Activated CD8-positive, alpha-beta memory T cell treated with anti-CD3 and anti-CD28 coated beads, Interleukin-2, amount 10 ng/mL, durations not matched to agents 7 days and 5 days (primary cell): ENCODE measurements around the gene TTPAL. TPM values are rescaled to one million over a fixed set of nuclear protein-coding genes. Genes with fewer than 3 reads are reported as not detected.
A peak's percentile ranks its signal among the peaks of the same experiment; 100 is the strongest.
"Not testable (repeated sequence)": the region's sequence is repeated elsewhere in the genome, so short reads cannot be mapped to it uniquely, and the experiment has no call there.

Experiments
- ATAC-seq: fragments of 150-1000 bp; cut with Tn5 transposase; one replicate; pipeline ENCODE4 v1.10.0; 2021; ENCODE audit warnings: moderate library complexity
- CTCF ChIA-PET: fragments of 350-600 bp; sonication (Branson Sonifier 250); formaldehyde crosslinking; loops from one replicate; lab custom pipeline; 2021; ENCODE audit warnings: antibody characterized with exemption; lab: Charles Lee
- DNase-seq: peaks from one replicate; pipeline ENCODE4 v3.0.0-alpha.2; 2020
- H3K27ac Mint-ChIP-seq: one replicate; pipeline ENCODE4 v1.8.0; 2021; ENCODE audit warnings: mild to moderate bottlenecking, mixed read lengths
- H3K27me3 Mint-ChIP-seq: one replicate; pipeline ENCODE4 v1.8.0; 2021; ENCODE audit warnings: mixed read lengths
- H3K36me3 Mint-ChIP-seq: one replicate; pipeline ENCODE4 v1.8.0; 2021; ENCODE audit warnings: mild to moderate bottlenecking, mixed read lengths
- H3K4me1 Mint-ChIP-seq: one replicate; pipeline ENCODE4 v1.8.0; 2021; ENCODE audit warnings: mixed read lengths
- H3K4me3 Mint-ChIP-seq: one replicate; pipeline ENCODE4 v1.8.0; 2021; ENCODE audit warnings: mild to moderate bottlenecking, moderate library complexity, mixed read lengths
- H3K9me3 Mint-ChIP-seq: one replicate; pipeline ENCODE4 v1.8.0; 2022; ENCODE audit warnings: low read depth, mixed read lengths
- total RNA-seq, 2 experiments: library from RNA; stranded (reverse); gene quantifications; one replicate each; pipeline ENCODE4 v1.2.3, GENCODE V29; 2021

The TTPAL gene
- total RNA-seq, 2 experiments from 2014 or later: 16.5 to 23.9 TPM

DNA sequence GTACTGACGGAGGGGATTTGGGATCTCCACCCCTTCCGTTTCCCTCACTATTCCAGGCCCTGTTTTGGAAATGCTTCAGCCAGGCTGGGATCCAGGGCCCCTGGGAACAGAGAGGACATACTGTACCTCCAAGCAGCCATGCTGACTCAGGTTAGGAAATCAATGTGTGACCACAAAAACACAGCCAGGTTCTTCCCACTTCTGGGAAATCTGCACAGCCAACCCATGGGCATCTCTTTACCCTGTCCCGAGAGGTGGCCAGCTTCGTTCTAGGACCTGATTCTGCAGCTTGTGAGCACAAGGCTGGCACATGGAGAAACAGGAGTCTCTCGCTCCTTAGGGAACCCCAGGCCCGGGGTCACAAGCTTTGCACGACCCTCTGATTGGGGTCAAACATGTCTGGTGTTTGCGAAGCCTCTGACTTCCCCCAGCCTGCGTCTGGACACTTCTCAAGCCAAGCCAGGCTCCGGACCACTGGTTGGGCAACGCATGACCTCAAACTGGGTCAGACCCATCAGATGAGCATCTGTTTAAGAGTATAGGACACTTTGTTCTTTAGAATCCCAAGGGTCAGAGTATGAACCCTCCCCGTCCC lies 8.3 kb upstream of the TTPAL start:
- no peaks in the 10 kb centered on the region for H3K4me1 Mint-ChIP-seq
- ATAC-seq (no peak), DNase-seq (no peak)
- H3K27ac Mint-ChIP-seq: no peak overlapping the region
- peaks cover 2% of the 10 kb centered on the region for H3K27me3 Mint-ChIP-seq
- no peaks in the 10 kb centered on the region for H3K9me3 Mint-ChIP-seq
- H3K36me3 Mint-ChIP-seq: no peaks in the 10 kb centered on the region
- CTCF ChIA-PET: no interaction called here
- no peak overlapping the region for H3K4me3 Mint-ChIP-seq

DNA sequence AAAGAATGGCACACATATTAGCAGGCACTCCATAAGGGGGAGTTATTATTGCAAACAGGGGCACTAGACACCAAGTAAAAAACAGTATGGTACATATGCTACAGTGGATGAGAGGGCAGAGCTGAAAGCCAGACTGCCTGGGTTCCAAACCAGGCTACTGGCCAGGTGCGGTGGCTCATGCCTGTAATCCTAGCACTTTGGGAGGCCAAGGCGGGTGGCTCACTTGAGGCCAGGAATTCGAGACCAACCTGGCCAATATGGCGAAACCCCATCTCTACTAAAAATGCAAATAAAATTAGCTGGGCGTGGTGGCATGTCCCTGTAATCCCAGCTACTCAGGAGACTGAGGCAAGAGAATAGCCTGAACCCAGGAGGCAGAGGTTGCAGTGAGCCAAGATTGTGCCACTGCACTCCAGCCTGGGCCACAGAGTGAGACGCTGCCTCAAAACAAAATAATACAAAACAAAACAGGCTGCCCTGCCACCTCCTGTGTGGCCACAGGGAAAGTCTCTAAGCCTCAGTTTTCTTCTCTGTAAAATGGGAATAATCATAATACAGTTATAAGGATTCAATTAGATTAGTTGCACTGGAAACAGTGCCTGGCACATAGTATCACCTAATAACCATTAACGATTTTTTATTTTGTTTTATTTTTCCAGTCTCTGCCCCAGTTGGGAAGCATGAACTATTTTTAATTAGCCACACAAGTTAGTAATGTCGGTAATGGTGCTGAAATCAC lies 7.5 kb upstream of the TTPAL start:
- CTCF ChIA-PET: interaction anchor here (1.3 kb wide), 1 partner anchor 251 kb away, joined by 3 read pairs; no protein-coding TSS in a partner anchor

DNA sequence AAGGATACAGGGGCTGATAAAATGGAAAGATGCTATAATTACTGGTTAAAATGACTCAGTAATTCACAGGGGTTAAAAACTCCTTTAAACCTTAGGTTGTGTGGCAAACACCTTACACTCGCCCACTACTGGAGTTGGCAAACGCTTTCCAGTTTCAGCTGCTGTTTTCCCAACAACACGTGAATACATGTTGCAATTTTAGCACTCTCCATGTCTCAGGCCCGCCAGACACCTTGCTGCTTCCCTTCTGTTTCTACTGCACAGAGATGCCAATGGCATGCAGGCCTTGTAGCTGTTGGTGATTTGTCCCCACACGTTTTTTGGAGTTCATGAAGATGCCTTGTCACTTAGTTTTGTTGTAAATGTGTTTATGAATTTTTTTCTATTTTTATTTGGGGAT lies 5.3 kb upstream of the TTPAL start:
- Mint-ChIP-seq H3K36me3 (no peaks in the 10 kb centered on the region), H3K4me1 (peaks cover 7% of the 10 kb centered on the region), H3K4me3 (no peak overlapping the region), H3K9me3 (no peaks in the 10 kb centered on the region), H3K27ac (no peak overlapping the region), H3K27me3 (no peaks in the 10 kb centered on the region)
- DNase-seq (no peak), ATAC-seq (no peak)
- CTCF ChIA-PET: interaction anchor here (1.1 kb wide), 1 partner anchor 139 kb away, joined by 3 read pairs; no protein-coding TSS in a partner anchor

More for the DNA sequence above, 7.5 kb upstream of the TTPAL start:
- Mint-ChIP-seq H3K4me1 (no peaks in the 10 kb centered on the region), H3K4me3 (no peak overlapping the region), H3K27me3 (no peaks in the 10 kb centered on the region), H3K36me3 (no peaks in the 10 kb centered on the region), H3K9me3 (no peaks in the 10 kb centered on the region), H3K27ac (no peak overlapping the region)
- ATAC-seq: no peak
- no peak for DNase-seq

DNA sequence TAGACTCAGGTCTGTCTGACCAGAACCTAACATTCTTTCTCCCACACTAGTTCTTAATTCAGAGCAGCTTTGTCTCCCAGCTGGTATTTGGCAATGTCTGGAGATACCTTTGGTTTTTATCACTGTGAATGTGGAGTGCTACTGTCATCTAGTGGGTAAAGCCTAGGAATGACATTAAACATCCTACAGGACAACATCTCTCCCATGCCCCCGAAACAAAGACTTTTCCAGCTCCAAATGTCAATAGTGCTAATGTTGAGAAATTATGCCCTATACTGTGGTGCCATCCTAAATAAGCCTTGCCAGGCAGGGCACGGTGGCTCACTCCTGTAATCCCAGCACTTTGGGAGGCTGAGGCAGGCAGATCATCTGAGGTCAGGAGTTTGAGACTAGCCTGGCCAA lies 4.2 kb upstream of the TTPAL start:
- Mint-ChIP-seq H3K36me3 (no peaks in the 10 kb centered on the region), H3K4me3 (no peak overlapping the region), H3K27ac (no peak overlapping the region), H3K27me3 (no peaks in the 10 kb centered on the region), H3K9me3 (no peaks in the 10 kb centered on the region), H3K4me1 (peaks cover 11% of the 10 kb centered on the region)
- ATAC-seq: no peak
- DNase-seq: no peak
- CTCF ChIA-PET: no interaction called here

DNA sequence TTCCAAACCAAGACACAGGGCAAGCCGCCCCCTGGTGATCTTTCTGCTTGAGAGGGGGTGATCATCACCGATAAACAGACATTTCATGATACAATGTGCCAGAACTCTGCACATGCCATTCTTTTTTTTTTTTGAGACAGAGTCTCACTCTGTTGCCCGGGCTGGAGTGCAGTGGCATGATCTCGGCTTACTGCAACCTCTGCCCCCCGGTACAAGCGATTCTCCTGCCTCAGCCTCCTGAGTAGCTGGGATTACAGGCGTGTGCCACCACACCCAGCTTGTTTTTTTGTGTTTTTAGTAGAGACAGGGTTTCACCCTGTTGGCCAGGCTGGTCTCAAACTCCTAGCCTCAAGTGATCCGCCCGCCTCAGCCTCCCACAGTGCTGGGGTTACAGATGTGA lies 3.4 kb upstream of the TTPAL start:
- CTCF ChIA-PET, H3K27ac Mint-ChIP-seq, H3K9me3 Mint-ChIP-seq, DNase-seq, ATAC-seq, H3K27me3 Mint-ChIP-seq, H3K36me3 Mint-ChIP-seq, H3K4me3 Mint-ChIP-seq: not testable (repeated sequence)
- peaks cover 19% of the 10 kb centered on the region for H3K4me1 Mint-ChIP-seq

DNA sequence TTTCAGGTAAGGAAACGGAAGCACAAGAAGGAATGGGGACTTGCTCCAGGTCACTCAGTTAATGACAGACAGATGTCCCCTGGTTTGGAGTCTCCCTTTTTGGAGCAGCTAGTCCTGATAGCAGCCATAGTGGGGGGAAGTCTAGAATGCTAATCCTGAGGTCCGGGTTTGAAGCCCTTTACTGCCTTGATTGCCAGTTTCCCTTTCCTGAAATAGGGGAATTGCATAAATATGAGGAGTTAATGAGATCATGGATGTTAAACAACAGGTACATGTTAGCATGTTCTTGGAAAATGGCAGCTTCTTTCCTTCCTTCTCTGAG lies 341 bp upstream of the TTPAL start:
- H3K27me3 Mint-ChIP-seq: no peaks in the 10 kb centered on the region
- H3K9me3 Mint-ChIP-seq: no peaks in the 10 kb centered on the region
- peak overlapping the region; percentile 99 for H3K27ac Mint-ChIP-seq
- peaks cover 20% of the 10 kb centered on the region for H3K4me1 Mint-ChIP-seq
- no peak for DNase-seq
- CTCF ChIA-PET: interaction anchor here (0.6 to 1.7 kb wide), 10 partner anchors 58 to 260 kb away, joined by 3 to 8 read pairs (median 3); partner anchors contain the start of gene FITM2
- H3K4me3 Mint-ChIP-seq: peak overlapping the region; percentile 96
- ATAC-seq: no peak
- H3K36me3 Mint-ChIP-seq: no peaks in the 10 kb centered on the region

DNA sequence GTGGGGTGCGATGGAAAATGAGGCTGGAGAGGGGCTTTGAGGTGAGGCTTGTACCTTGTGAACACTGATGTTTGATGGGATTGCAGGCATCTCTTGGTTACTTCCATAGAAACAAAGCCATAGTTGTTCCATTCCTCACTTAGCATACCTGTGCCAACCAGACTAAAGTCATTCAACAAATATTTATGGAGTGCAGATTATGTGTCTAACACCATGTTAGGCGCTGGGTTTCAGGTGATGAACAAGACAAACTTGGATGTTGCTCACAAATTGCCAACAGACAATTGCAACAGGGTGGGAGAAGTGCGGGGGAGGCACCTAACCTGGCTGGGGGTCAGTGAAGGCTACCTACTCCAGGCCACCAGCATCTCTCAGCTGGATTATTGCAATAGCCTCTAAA lies 1.5 kb downstream of the TTPAL start:
- peak overlapping the region; percentile 5 for H3K27ac Mint-ChIP-seq
- no peaks in the 10 kb centered on the region for H3K27me3 Mint-ChIP-seq
- DNase-seq (no peak), ATAC-seq (no peak)
- peaks cover 20% of the 10 kb centered on the region for H3K4me1 Mint-ChIP-seq
- H3K9me3 Mint-ChIP-seq: no peaks in the 10 kb centered on the region
- peaks cover 7% of the 10 kb centered on the region for H3K36me3 Mint-ChIP-seq
- CTCF ChIA-PET: interaction anchor here (1.2 kb wide), 1 partner anchor 133 kb away, joined by 3 read pairs; no protein-coding TSS in a partner anchor
- peak overlapping the region; percentile 96 for H3K4me3 Mint-ChIP-seq

DNA sequence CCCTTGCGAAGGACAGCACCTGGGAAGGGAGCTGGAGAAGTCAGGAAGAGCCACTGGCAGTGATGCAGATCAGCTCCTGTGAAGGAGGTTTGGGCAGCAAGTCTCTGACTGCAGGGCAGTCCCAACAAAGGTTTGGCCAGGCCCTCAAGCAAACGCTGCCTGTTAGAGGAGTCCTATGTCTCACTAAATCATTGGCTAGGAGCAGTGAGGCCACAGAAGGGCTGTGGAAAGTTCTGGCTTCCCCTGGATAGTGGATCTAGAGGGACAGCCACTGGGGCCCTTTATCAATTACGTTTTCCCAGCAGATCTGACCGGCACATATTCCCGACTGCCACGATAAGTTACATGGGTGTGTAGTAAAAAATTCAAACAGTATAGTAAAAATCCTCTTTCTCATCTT lies 2.5 kb downstream of the TTPAL start:
- no peaks in the 10 kb centered on the region for H3K27me3 Mint-ChIP-seq
- DNase-seq: no peak
- H3K27ac Mint-ChIP-seq: peak overlapping the region; percentile 44
- peaks cover 10% of the 10 kb centered on the region for H3K36me3 Mint-ChIP-seq
- no peak for ATAC-seq
- CTCF ChIA-PET: interaction anchor here (1.2 kb wide), 1 partner anchor 132 kb away, joined by 3 read pairs; no protein-coding TSS in a partner anchor
- no peaks in the 10 kb centered on the region for H3K9me3 Mint-ChIP-seq
- H3K4me1 Mint-ChIP-seq: peaks cover 20% of the 10 kb centered on the region
- no peak overlapping the region for H3K4me3 Mint-ChIP-seq

DNA sequence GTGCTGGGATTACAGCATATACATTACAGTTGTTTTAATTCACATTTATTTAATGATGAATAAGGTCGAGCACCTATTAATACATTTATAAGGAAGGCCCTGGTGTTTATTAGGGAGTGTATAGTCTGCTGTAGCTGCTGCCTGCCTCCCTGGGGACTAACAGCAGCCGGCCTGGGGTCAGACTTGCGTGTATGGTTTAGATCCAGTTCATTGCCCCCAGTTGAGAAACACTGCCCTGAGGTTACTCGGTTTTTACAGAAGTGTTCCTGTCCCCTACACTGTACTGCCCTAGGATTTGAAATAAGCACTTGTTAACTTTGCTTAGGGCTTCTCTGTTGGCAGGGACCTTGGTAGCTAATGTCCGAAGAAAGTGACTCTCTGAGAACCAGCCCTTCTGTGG lies 4.0 kb downstream of the TTPAL start:
- Mint-ChIP-seq H3K4me3 (no peak overlapping the region), H3K36me3 (peaks cover 15% of the 10 kb centered on the region), H3K27ac (no peak overlapping the region), H3K27me3 (no peaks in the 10 kb centered on the region), H3K9me3 (no peaks in the 10 kb centered on the region), H3K4me1 (peaks cover 20% of the 10 kb centered on the region)
- CTCF ChIA-PET: no interaction called here
- DNase-seq (no peak), ATAC-seq (no peak)

DNA sequence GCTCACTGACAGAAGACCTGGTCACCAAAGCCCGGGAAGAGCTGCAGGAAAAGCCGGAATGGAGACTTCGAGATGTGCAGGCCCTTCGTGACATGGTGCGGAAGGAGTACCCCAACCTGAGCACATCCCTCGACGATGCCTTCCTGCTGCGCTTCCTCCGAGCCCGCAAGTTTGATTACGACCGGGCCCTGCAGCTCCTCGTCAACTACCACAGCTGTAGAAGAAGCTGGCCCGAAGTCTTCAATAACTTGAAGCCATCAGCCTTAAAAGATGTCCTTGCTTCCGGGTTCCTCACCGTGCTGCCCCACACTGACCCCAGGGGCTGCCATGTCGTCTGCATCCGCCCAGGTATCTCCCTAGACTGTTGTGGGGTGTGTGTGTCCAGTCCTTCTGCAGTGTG lies 4.4 kb downstream of the TTPAL start:
- H3K9me3 Mint-ChIP-seq: no peaks in the 10 kb centered on the region
- DNase-seq (no peak), ATAC-seq (no peak)
- no peaks in the 10 kb centered on the region for H3K27me3 Mint-ChIP-seq
- CTCF ChIA-PET: no interaction called here
- peaks cover 17% of the 10 kb centered on the region for H3K4me1 Mint-ChIP-seq
- H3K36me3 Mint-ChIP-seq: peaks cover 15% of the 10 kb centered on the region
- no peak overlapping the region for H3K4me3 Mint-ChIP-seq
- H3K27ac Mint-ChIP-seq: no peak overlapping the region

DNA sequence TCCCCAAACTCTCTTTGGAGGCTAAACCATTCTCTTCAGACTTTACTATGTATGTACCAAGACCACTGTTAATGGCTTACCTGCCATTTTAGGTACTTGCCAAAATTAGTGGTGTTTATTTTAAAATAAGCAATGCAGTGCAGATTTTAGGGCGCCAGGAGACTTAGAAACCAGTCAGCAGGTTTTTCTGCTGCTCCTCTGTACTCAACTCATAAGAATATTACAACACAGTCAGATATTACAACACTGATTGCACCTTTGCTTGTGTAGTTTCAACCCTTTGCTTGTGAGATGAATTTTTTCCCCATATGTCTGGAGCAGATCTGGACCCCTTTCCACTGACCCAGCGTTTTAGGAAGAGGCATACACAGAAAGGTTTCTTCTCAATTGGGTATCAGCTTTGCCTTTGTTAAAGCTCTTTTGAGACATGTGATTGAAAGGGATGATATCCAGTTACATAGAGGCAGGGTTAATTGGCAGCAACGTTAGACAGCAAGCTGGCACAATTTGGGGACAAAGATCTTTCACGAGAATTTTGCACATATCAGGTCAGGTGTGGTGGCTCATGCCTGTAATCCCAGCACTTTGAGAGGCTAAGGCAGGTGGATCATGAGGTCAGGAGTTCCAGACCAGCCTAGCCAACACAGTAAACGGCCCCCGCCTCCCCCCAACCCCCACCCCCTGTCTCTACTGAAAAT lies 6.2 kb downstream of the TTPAL start:
- no peak overlapping the region for H3K4me3 Mint-ChIP-seq
- H3K36me3 Mint-ChIP-seq: peaks cover 20% of the 10 kb centered on the region
- ATAC-seq (no peak), DNase-seq (no peak)
- no peak overlapping the region for H3K27ac Mint-ChIP-seq
- H3K9me3 Mint-ChIP-seq: no peaks in the 10 kb centered on the region
- CTCF ChIA-PET: no interaction called here
- no peaks in the 10 kb centered on the region for H3K27me3 Mint-ChIP-seq
- peaks cover 7% of the 10 kb centered on the region for H3K4me1 Mint-ChIP-seq

DNA sequence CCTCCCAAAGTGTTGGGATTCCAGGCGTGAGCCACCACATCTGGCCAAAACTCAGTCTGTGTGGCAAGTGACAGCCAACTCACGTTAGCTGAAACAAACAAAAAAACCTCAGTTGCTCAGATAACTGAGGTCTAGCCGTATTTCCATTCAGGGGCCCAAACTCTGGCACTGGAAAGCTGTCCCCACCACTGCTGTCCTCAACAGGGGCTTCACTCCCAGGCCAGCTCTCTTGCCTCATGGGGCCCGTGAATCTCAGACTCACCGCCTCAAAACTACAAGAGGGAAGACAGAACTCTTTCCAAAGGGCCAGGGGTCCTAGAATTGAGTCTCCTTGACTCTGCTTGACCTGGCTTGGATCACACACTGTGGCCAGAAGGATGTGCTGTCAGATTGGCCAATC lies 7.4 kb downstream of the TTPAL start:
- no peak for DNase-seq
- no peak for ATAC-seq

DNA sequence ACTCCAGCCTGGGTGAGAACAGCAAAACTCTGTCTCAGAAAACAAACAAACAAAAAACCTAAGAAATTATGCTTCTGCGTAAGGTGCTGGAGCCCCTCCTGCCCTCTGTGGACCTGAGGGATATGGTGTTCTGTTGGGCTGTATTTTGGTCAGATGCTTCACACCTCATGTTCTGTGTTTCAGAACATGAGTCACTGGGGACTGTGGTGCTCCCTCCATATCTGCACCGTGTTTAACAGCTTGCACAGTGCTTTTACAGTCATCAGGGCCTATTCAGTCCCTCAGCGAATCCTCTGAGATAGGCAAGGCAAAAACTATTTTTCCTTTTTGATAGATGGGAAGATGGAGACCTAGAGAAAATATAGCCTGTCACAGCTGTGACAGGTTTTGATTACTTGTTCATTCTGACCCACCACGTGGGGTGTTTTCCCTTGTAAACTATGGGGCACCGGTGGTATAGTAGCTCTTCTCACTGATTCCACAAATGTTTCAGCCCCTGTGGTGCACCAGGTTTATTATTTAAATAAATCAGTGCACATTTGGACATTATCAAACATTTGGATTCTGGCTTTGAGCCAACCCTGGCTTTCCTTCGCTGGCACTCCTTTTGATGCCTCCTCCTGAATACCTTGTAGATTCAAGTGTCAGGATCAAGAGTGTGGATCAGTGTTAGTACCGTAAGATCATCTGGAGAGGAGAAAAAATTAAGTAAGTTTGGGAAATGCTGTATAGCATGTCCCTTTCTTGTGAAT lies 9.6 kb downstream of the TTPAL start:
- ATAC-seq (no peak), DNase-seq (no peak)
- Mint-ChIP-seq H3K36me3 (peaks cover 35% of the 10 kb centered on the region), H3K27me3 (no peaks in the 10 kb centered on the region), H3K27ac (no peak overlapping the region), H3K4me1 (peaks cover 4% of the 10 kb centered on the region), H3K9me3 (no peaks in the 10 kb centered on the region), H3K4me3 (no peak overlapping the region)
- CTCF ChIA-PET: no interaction called here

More for the DNA sequence above, 7.4 kb downstream of the TTPAL start:
- peaks cover 2% of the 10 kb centered on the region for H3K4me1 Mint-ChIP-seq
- peaks cover 20% of the 10 kb centered on the region for H3K36me3 Mint-ChIP-seq
- H3K4me3 Mint-ChIP-seq: no peak overlapping the region
- CTCF ChIA-PET: no interaction called here
- H3K27ac Mint-ChIP-seq: no peak overlapping the region
- H3K9me3 Mint-ChIP-seq: no peaks in the 10 kb centered on the region
- H3K27me3 Mint-ChIP-seq: no peaks in the 10 kb centered on the region
